Astrocyte (in vitro differentiated cells and primary cell): ENCODE data around the gene ZC3H12D.

Experiments used
- CTCF ChIP-seq: IDR thresholded peaks from 2 replicates; pipeline ENCODE4 v1.5.1; 2011; ENCODE audit warnings: low read depth, mild to moderate bottlenecking, inconsistent platforms, low read length, moderate library complexity; ENCODE audit not compliant: insufficient read depth
- EZH2 ChIP-seq: IDR thresholded peaks from 2 replicates; pipeline ENCODE4 v1.6.1; 2012; ENCODE audit warnings: mild to moderate bottlenecking, low read length, inconsistent platforms; ENCODE audit not compliant: insufficient read depth

GRCh38 chr6:149503872-149504271 lies 19.1 kb upstream of the ZC3H12D start:
- TF ChIP-seq CTCF: no peak
- TF ChIP-seq EZH2: no peak
